Neutrophil (primary cell): ENCODE data around the gene ASTN2.
"Not testable (repeated sequence)": the region's sequence is repeated elsewhere in the genome, so short reads cannot be mapped to it uniquely, and the experiment has no call there.

Source experiments
- H3K27ac ChIP-seq: fragments of 200-600 bp; sonication (generic); 2 replicates; pipeline ENCODE4 v1.5.1; 2016; ENCODE audit warnings: mild to moderate bottlenecking, moderate library complexity
- H3K27me3 ChIP-seq: fragments of 200-600 bp; sonication (generic); 2 replicates; pipeline ENCODE4 v1.6.0; 2016; ENCODE audit warnings: mild to moderate bottlenecking
- H3K36me3 ChIP-seq: fragments of 200-600 bp; sonication (generic); 2 replicates; pipeline ENCODE4 v1.5.1; 2017
- H3K4me1 ChIP-seq, 2 experiments: fragments of 200-600 bp in 1 of 2; sonication (generic) in 1 of 2; 1 replicate in 1 of 2; 2 replicates in 1 of 2; pipeline versions ENCODE4 v1.5.1 to v1.6.1; 2013 to 2016; ENCODE audit warnings: low read depth in 1 of 2, low read length in 1 of 2, mild to moderate bottlenecking in 1 of 2, moderate library complexity in 1 of 2; ENCODE audit not compliant: control insufficient read depth in 1 of 2, insufficient read depth in 1 of 2
- H3K4me3 ChIP-seq, 2 experiments: fragments of 200-600 bp in 1 of 2; sonication (generic) in 1 of 2; 1 replicate in 1 of 2; 2 replicates in 1 of 2; pipeline ENCODE4 v1.5.1; 2013 to 2016; ENCODE audit warnings: low read depth in 1 of 2, low read length in 1 of 2, mild to moderate bottlenecking in 1 of 2, moderate library complexity in 1 of 2
- H3K9me3 ChIP-seq: fragments of 200-600 bp; sonication (generic); 2 replicates; pipeline ENCODE4 v1.5.1; 2016
- TF ChIP-seq, protein P1 (sequence below): fragments of 200-600 bp; sonication (generic); IDR thresholded peaks from 2 replicates; pipeline ENCODE4 v1.5.1; 2016; ENCODE audit warnings: antibody characterized with exemption

The ASTN2 gene

DNA sequence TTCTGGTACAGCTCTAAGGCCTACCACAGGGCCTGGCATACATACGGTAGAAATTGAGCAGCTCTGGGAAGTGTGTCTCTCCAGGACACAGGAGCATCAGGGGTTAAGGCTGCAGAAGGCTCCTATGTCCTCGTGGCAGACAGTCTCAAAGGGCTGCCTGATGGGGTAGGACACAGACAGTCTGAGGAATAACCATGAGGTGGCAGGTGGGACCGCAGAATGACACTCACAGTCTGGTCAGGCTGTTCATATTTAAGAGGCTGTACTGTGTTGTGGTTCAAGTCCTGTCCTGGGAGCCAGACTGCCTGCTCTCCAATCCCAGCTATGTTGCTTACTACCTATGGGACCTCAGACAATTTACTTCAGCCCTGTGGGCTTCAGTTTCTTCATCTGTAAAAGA, 510.7 kb downstream of the ASTN2 start:
- Histone ChIP-seq H3K36me3 (no peaks in the 10 kb centered on the region), H3K27me3 (no peaks in the 10 kb centered on the region), H3K9me3 (no peaks in the 10 kb centered on the region), H3K4me3 (no peak overlapping the region), H3K4me1 (peaks cover 0 to 4% of the 10 kb centered on the region in 2 experiments), H3K27ac (no peak overlapping the region)
- TF ChIP-seq, protein P1, sequence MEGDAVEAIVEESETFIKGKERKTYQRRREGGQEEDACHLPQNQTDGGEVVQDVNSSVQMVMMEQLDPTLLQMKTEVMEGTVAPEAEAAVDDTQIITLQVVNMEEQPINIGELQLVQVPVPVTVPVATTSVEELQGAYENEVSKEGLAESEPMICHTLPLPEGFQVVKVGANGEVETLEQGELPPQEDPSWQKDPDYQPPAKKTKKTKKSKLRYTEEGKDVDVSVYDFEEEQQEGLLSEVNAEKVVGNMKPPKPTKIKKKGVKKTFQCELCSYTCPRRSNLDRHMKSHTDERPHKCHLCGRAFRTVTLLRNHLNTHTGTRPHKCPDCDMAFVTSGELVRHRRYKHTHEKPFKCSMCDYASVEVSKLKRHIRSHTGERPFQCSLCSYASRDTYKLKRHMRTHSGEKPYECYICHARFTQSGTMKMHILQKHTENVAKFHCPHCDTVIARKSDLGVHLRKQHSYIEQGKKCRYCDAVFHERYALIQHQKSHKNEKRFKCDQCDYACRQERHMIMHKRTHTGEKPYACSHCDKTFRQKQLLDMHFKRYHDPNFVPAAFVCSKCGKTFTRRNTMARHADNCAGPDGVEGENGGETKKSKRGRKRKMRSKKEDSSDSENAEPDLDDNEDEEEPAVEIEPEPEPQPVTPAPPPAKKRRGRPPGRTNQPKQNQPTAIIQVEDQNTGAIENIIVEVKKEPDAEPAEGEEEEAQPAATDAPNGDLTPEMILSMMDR: no peak

DNA sequence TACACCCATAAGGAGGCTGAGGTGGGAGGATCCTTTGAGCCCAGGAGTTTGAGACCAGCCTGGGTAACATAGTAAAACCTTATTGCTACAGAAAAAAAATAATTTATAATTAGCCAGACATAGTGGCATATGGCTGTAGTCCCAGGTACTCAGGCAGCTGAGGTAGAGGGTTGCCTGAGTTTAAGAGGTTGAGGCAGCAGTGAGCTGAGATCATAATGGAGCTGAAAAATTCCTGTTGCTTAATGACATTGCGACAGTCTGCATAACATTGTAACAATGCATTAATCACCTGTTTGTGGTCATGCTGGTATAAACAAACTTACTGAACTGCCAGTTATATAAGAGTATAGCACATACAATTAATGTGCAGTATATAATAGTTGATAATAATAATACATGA, 513.6 kb downstream of the ASTN2 start:
- Histone ChIP-seq H3K4me3 (no peak overlapping the region), H3K4me1 (no peaks in the 10 kb centered on the region), H3K36me3 (no peaks in the 10 kb centered on the region), H3K9me3 (no peaks in the 10 kb centered on the region), H3K27ac (no peak overlapping the region), H3K27me3 (no peaks in the 10 kb centered on the region)
- TF ChIP-seq, protein P1: no peak

DNA sequence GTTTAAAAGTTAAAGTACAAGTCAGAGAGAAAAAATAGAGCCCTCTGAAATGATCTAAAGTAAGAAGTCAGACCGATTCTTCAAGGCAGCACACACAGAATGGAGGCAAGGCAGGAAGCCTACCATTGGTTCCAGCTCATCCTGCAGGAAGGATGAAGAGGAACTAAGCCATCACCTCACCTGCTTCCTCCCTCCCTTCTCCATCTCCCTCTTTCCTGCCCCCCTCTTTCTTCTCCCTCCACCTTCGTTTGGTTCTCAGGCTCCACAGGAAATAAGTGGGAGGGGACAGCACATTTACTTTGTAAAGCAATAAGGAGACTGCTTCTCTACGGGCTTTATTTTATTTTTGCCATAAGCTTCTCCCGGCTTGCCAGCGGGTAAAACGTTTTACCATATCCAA, 514.3 kb downstream of the ASTN2 start:
- TF ChIP-seq, protein P1: no peak
- Histone ChIP-seq H3K27ac (no peak overlapping the region), H3K36me3 (no peaks in the 10 kb centered on the region), H3K4me3 (no peak overlapping the region), H3K4me1 (no peaks in the 10 kb centered on the region), H3K27me3 (no peaks in the 10 kb centered on the region), H3K9me3 (no peaks in the 10 kb centered on the region)

- Histone ChIP-seq H3K4me1 (no peaks in the 10 kb centered on the region), H3K4me3 (no peak overlapping the region), H3K27ac (no peak overlapping the region), H3K27me3 (no peaks in the 10 kb centered on the region), H3K9me3 (no peaks in the 10 kb centered on the region), H3K36me3 (no peaks in the 10 kb centered on the region)
- TF ChIP-seq, protein P1: no peak
Measured at GRCh38 chr9:116900007-116900367, 514.9 kb downstream of the ASTN2 start.

DNA sequence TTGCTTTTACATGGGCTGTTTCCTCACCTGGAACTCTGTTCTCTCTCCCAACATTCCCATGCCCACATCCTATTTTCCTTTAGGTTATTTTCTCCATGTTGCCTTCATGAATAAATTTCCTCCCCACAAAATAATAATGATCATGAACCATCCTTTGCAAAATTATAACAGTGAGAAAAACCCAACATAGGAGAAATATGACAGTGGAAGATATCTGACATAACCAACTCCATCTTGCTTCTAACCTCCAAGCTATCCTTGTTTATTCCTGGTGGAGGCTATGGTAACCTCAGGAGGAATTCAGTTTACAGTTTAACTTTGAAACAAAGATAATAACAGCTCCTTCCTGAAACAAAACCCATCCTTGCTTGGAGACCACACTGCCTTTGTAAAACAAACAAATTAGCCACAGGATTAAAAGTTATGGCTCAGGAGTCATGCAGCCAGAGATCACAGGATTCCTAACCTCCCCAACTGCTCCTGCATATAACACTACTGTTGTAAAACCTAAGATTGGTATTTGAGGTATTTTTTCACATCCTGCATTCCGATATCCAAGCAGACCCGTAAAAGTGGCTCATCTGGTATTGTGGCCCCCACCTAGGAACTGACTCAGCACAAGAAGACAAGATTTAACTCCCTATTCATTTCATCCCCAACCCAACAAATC, 515.4 kb downstream of the ASTN2 start:
- no peak overlapping the region for H3K27ac ChIP-seq
- H3K4me1 ChIP-seq: no peaks in the 10 kb centered on the region
- H3K4me3 ChIP-seq: no peak overlapping the region
- H3K9me3 ChIP-seq: no peaks in the 10 kb centered on the region
- no peaks in the 10 kb centered on the region for H3K36me3 ChIP-seq
- TF ChIP-seq, protein P1: no peak
- H3K27me3 ChIP-seq: no peaks in the 10 kb centered on the region

DNA sequence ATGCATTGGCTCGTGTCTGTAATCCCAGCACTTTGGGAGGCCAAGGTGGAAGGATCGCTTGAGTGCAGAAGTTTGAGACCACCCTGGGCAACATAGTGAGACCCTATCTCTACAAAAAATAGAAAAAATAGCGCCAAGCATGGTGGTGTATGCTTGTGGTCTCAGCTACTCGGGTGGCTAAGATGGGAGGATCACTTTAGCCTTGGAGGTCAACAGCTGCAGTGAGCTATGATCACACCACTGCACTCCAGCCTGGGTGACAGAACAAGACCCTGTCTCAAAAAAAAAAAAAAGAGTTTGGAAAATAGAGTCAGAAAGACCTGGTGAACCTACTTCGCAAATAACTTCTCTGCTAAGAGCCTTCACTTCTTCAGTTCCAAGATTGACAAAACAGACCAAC, 516.7 kb downstream of the ASTN2 start:
- H3K4me1 ChIP-seq, H3K27ac ChIP-seq, H3K36me3 ChIP-seq, H3K9me3 ChIP-seq, H3K27me3 ChIP-seq, H3K4me3 ChIP-seq: not testable (repeated sequence)
